Measurements from ENCODE around the gene TOMM7.

The TOMM7 gene

GRCh38 chr7:22822486-22823141, at the start of gene TOMM7:
Gene TOMM7, minus strand, starts transcription at chr7:22822849. Its CDS starts 70 bp downstream, at chr7:22822779.
- DNase-seq, result peak; percentile 95

DNA sequence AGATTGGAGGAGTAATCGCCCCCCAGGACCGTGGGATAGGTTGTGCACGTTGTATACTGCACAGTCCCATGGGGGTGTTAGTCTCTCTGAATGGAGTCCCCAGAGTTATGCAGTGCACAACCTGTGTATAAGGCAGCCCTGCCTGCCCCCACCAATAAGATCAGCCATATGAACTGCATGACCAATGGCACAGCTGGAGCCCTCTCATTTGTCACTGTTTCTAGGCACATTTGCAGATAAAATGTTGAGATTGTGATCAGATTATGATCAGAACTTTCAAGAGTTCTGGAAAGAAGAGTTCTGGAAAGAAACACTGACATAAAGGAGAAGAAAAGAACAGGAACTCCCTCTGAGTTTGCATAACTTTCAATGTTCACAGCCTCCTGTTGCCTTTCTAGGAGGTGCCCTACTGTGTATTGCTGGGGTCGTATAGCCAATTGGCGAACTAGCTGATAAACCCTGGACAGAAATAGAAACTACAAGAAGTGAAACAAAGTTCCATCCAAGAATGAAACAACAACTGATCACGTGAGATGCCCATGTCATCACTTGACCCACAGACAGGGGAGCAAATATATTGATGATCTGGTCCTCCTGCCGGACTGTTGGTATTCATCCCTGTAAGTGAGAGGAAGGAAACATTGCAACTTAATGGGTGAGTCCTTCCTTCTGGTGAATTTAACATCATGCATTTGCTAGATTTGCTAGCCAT, 49.6 kb upstream of the TOMM7 start:
- no peak for DNase-seq

- DNase-seq, result no peak
Measured at GRCh38 chr7:22871661-22872060, 49.0 kb upstream of the TOMM7 start.

DNA sequence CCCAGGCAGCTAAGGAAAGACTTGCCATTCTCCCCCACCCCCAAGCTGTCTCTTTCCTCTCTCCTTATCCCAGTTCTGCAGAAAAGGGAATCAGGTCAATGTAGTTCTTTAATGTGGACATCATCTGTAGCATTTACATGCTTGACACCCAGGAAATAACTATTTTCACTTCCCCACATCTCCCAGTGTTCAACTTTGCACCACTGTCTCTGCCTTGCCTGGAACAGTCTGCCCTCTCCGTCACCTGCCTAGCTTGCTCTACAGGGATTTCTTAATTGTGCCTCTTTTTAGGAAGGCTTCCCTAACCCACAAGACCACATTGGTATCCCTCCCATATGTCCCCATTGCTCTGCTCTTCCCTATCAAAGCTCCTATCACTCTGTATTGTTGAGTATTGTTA, 45.9 kb upstream of the TOMM7 start:
- no peak for DNase-seq

DNA sequence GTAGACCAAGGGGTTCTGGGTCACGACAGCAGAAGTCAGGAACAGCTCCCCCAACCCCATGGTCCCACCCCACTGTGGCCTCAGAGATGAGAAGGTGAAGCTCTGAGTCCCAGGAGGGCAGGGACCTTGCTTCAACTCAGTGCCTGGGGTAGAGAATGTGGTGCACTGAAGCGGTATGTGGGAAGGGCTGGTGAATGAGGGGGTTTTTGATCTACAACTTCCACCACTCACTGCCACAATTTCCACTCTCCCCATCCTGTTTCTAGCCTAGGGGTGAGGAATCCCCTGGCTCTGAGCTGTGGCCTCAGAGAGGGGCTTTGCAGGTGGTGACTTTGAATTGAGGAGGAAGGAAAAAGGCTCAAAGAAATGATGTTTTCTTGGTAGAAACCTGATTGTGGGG, 44.9 kb upstream of the TOMM7 start:
- DNase-seq, result no peak

DNA sequence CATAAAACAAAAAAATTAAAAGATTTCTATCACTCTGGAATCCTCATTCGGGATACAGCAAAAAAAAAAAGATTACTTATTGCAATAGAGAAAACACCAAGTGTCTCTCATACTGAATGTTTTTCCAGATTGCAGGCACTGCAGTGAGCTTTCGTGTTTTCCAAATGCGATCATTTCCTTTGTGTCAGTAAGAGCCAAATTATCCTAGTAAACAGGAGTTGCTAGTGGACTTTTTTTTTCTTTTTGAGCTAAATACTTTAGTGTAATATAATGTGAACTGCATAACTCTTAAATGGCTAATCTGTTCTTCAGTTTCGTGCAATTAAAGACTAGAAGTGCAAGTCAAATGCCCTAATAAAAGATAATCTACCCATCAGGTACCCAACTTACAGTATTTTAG, 44.4 kb upstream of the TOMM7 start:
- no peak for DNase-seq

GRCh38 chr7:22865602-22865960, 42.9 kb upstream of the TOMM7 start:
- DNase-seq, result no peak

GRCh38 chr7:22864855-22865601, 42.4 kb upstream of the TOMM7 start:
- no peak for DNase-seq

DNA sequence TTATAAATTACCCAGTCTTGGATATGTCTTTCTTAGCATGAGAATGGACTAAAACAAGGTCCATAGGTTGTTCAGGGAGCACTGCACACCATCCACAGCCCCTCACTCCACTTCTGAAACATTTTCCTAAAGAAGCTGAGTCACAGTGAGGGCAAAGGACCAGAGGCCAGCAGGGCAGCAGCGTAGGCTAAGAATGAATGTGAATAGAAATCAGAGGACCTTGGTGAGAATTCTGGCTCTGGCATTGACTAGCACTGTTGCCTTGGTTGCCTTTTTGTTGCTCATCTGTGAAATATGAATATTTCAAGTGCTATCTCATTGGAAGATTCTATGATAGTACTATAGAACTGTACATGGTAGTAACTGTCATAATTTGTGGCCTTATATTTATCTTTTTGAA, 41.7 kb upstream of the TOMM7 start:
- no peak for DNase-seq

GRCh38 chr7:22863156-22863899, 40.7 kb upstream of the TOMM7 start:
- no peak for DNase-seq

DNA sequence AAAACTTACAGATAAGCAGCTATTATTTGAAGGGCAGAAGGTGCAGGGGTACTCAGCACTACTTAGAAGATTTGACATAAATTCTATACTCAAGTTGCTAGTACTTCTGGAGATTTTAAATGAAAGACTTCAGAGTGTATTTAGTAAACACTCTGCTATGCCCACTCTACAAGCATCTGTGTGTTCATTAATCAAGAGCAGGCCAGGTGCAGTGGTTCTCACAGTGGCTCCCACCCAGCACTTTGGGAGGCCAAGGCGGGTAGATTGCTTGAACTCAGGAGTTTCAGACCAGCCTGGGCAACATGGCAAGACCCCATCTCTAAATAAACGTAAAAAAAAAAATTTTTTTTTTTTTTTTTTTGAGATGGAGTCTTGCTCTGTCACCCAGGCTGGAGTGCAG, 38.9 kb upstream of the TOMM7 start:
- DNase-seq, result no peak

- no peak for DNase-seq
Measured at GRCh38 chr7:22860784-22861482, 38.3 kb upstream of the TOMM7 start.

DNA sequence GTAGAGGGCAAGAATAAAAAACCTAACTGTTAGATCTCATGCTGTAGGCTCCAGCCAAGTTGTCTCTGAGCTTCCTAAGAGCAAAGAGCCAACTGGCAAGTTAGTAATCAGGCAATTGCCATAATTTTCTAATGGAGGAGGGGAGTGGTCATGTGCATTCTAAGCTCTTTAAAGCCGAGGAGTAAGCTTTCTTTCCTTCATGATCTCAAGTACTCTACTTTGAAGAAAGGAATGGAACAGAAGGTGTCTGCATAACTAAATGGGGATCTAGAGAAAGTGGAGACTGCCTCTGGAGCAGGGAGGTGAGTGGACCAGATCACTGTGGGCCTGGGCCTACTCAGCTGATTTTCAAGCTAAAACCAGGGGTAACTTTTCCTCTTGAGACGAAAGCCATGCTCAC, 37.7 kb upstream of the TOMM7 start:
- no peak for DNase-seq

DNA sequence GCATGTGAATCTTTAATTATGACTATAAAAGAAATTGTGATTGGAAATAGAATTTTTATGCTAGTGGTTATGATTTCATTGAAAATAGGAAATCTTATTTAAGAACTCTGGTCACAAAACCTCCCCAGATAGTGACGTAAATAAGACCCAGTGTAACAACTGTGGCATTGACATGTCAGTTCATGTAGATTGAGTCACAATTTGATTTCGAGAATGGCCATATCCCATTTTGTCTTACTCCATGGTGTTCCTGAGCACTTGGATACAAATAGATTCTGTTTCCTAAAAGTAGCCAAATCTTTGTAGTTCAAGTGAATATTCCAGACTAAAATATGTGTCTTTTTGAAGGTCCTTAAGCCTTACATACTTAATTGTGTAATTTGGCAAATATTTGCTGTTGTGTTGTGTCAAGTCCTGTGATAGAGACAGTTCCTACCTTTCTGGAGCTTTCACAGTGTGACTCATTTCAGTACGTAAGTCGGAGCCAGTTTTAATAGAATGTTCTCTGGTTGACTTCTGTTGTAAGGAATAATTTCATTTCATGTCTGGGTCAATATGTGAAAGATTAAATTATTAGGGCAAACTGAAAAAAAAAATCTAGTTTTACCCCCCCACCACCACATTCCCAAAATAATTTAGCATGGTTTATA, 37.1 kb upstream of the TOMM7 start:
- no peak for DNase-seq

GRCh38 chr7:22858640-22859561, 36.3 kb upstream of the TOMM7 start:
- DNase-seq, result no peak

DNA sequence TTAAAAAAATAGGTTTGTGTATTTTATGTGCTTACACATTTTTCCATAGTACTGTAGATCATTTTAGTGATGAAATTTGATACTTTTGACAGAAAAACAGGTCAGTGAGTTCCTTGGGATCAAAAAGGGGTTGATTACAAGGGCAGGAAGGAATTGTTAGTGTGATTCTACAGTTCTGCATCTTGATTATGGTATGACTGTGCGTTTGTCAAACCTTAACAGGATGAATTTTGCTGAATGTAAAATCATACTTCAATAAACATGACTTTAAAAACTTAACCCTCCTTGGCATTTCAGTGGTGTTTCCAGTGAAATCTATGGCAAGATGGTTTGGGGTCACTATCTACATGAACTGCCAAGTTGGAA, 35.6 kb upstream of the TOMM7 start:
- DNase-seq, result no peak

GRCh38 chr7:22856416-22856815, 33.8 kb upstream of the TOMM7 start:
- DNase-seq, result no peak

DNA sequence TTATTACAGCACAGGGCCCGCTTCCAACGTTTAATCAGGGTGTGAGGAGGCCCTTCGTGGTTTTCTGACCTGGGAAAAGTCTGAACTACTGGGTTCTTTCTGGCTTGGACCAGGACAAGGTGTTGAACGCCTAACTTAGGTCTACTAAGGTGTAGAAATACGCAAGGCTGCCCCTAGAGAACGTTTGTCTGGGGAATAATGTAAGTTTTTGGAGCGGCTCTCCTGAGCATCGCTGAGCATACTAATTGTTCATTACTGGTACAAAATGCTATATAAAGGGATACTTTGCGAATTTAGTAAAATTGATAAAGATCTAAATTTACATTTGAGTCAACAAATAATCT, 32.4 kb upstream of the TOMM7 start:
- no peak for DNase-seq

GRCh38 chr7:22854158-22855048, 31.8 kb upstream of the TOMM7 start:
- DNase-seq, result peak; percentile 72

DNA sequence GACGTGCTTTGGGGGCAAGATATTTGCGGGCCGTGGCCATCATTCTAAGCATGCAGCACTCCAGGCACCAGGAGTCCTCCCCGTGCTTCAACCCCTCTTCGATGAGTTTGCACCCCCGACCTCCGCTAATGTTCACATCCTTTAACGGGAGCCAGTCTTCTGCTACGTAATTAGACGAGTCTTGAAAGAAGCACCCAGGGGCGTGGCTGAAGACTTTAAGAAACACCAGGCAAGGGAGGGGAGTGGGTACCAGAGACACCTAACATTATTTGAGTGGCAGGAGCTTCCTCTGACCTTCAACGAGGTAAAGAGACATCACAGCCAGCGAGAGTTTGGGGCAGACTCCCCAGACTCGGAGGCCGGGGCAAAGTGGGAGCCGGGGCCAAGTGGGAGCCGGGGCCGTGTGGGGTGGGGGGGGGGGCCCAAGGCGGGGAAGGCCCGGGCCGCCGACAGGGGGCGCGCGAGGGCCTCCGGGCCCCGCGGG, 31.1 kb upstream of the TOMM7 start:
- no peak for DNase-seq

Measured in GDM1 (cell line).